Right forelimb (tissue), 1 donor: ENCODE results near the gene MRTO4.
"Not testable (repeated sequence)": the region's sequence is repeated elsewhere in the genome, so short reads cannot be mapped to it uniquely, and the experiment has no call there.

Experiments
- DNase-seq: peaks from one replicate; pipeline ENCODE4 v3.0.0-alpha.2; 2018

MRTO4 gene

DNA sequence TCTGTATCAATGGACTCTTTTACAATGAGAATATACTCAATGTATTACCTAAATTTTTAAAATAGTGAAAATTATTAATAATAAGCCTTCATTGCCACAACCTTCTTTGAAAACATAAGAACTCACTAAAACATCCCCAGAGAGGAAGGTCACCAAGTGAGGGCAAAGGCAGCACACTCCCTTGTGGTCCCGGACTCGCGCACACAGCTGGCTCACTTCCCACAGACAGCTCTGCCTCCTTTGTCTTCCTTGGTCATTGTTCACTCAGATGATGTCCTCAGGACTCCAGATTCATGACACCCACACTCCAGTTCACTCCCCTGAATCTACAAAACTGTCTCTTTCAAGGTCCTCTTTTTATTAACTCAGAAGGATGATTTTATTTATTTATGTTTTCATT, 22.4 kb upstream of the MRTO4 start:
- no peak for DNase-seq

DNA sequence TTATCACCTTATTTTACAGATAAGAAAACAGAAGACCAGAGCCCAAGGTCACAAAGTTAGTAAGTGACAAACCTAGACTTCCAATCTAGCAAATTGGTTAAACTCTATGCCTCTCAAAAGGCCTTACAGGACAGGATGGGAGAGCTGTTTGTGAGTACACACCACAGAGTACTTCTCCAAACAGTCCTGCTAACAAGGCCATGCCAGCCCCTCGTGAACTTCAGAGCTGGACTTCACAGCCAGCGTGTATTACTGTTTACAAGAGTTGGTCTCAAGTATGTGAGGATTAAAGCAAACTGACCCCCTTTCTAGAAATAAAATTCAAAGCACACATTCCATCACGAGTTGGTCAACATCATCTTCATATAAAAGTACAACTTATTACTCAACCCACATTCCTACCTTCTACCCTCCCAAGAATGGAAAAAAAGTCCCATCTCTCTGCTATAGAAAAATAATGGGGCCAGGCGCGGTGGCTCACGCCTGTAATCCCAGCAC, 21.7 kb upstream of the MRTO4 start:
- DNase-seq = no peak

DNA sequence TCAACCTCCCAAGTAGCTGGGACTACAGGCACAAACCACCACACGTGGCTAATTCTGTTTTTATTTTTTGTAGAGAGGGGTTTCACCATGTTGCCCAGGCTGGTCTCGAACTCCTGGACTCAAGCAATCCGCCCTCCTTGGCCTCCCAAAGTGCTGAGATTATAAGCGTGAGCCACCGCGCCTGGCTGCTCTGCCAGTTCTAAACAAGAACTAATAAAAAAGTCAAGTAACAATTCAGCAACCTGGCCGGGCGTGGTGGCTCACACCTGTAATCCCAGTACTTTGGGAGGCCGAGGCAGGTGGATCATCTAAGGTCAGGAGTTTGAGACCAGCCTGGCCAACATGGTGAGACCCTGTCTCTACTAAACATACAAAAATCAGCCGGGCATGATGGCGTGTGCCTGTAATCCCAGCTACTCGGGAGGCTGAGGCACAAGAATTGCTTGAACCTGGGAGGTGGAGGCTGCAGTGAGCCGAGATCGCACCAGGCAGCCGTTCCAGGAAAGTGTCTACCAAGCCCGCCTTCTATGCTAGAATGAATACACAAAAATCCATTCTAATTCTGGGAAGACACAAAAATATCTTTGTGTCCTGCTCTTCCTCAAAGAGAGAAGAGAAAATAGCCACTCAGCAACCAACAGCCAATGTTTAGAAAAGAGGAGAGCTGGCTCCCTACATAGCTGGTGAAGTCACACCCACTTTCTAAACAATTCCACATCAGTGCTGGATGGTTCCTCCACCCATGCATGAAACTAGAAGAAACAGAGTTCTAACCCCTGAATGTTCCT, 19.7 kb upstream of the MRTO4 start:
- DNase-seq = not testable (repeated sequence)

DNA sequence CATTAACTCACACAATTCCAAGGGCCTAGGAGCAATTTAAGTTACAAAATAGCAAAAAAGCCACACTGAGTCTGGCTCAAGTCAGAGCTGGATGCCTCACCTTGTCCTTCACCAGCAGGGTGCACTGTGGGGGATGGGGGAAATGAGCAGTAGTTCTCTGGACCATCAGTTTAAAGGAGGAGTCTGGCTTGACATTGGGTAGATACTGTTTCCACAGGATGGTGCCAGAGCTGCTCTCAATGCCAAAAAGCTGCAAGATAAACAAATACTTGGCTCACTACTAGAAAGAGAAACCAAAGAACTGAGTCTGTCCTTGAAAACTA, 19.1 kb upstream of the MRTO4 start:
- no peak for DNase-seq

DNA sequence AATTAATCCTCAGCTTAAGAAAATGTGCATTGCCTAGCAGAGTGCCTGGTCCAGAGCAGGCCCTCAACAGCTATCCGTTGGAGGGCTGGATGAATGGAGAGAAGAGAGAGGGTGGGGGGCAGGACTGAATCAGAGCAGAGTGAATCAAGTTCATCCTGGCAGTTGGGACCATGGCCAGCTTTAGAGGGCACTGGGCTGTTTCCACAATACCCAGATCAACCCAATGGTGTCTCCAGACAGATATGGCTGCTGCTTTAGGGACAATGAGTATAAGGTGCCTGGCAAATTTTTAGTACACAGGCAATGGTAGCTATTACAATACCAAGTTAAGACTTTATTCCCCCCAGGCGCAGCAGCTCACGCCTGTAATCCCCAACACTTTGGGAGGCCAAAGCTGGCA, 17.4 kb upstream of the MRTO4 start:
- DNase-seq = no peak

DNA sequence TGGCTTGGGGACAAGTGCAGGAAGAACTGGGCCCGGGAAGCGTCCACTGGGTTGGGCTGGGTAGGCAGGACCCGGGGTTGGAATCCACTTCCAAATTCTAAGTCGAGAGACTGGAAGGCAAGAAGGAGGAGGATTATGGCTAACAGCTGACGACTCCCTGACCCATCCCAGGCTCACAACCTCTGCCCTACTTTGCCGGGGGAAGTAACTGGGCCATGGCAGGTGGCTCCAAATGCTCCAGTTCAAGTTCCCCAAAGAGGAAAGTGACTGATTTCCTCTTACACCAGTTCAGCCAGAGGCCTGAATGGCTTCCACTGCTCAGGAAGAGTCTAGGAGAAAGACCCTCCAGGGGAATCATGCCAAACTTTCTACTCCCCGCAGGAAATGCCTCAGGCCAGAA, 11.7 kb upstream of the MRTO4 start:
- no peak for DNase-seq

DNA sequence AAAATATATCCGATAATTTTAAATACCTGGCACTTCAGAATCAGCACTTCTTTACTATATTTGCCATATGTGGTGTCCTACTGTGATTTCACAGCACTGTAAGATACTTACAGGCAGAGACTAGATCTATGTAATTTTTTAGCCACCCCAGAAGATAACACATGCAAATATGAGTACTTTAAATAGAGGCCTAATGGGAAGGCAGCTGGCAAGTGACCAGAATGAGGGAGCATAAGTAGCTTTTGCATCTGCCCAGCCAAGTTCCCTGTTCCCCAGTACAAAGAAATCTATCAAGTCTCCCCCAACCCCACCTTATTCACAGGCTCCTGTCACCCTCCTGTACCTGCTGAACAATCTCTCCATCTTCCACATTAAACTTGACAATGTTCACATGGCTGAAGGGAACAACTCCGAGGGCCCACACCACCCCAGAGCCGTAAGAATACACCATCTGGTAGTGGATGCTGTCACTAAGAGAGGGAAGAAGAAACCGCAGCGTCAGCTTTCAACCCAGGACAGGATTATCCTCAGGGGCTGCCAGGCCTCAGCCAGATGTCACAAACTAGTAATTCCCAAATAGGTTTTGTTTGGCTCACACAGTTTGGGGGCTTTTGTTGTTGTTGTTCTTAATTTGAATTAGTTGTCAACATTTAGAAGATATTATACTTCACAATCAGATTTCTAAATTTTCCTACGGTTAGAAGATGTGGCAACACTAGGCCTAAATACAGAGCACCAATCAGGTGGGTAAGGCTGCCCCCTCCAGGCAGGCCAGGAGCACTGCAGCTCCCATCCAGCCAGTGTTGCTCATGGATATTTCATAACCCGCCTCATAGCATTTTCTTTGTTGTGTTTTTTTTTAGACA, 10.7 kb upstream of the MRTO4 start:
- no peak for DNase-seq

DNA sequence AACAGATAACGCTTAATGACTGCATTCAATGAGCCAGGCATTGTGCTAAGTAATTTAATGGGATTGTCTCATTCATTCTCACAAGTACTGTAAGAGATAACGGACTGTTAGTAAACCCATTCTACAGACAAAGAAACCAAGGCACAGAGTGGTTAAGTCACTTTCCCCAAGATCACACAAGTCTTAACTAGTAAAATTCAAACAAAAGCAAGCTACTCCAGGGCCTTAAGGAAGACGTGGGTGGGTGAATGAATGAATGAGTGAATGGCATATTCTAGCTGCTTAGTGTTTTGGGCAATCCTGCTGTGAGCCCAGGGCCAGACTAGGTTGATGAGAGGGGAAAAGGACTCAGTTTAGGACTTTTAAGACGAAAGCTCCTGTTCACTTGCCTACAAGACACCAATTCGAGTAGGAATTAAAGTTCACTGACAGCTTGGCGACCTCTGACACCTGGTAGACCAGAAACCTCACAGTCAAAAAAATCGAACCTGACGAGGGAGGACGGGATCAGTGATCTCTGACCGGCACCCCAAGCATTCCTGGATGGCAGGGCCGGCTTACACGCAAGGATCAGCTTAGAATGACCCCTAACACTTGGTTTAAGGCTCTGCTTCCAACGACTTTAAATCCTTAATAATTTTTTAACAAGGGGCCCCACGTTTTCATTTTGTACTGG, 838 bp upstream of the MRTO4 start:
- no peak for DNase-seq

DNA sequence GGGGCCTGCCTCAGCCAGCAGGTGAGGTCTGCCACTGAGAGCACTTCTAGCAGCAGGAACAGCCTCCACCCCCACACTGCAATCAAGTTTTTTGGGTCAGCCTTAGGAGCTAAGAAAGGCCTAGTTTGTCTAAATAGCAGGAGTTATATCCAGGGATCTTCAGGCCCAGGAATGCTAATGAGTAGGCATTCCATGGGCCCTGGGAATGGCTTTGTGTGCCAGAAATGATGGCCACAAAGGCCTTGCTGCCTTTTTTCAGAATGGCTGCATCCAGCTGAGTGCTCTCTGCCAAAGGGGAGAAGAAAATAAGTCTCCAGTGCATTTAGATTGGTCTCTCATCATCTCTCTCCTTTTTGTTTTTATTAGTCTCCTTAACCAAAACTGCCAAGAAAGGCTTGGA, 2.8 kb downstream of the MRTO4 start:
- DNase-seq = no peak

DNA sequence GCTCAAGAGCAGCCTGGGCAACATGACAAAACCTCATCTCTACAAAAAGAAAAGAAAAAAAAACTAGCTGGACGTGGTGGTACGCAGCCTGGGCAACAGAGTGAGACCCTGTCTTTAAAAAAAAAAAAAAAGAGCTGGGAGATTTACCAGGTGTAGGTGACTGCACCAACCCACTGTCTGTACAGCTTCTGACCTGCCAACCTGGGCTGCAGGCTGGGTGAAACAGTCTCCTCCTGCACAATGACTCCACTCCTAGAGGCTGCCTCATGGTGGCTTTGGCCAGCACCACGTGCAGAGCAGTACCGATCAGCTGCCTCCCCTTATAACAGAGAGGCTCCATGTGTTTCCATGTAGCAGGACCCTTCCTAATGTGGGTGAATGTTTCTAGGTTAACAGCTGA, 3.7 kb downstream of the MRTO4 start:
- DNase-seq = no peak

DNA sequence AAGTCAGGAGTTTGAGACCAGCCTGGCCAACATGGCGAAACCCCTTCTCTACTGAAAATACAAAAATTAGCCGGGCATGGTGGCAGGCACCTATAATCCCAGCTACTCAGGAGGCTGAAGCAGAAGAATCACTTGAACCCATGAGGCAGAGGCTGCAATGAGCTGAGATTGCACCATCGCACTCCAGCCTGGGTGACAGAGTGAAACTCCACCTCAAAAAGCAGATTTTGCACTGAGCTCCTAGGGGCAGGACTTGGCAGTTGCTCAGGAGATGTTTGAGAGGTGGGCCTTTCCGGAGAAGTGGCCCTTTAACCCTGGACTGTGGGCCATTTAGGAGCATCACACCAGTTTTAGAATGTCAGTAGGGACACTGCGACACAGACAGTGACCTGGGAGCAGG, 4.7 kb downstream of the MRTO4 start:
- DNase-seq = not testable (repeated sequence)

DNA sequence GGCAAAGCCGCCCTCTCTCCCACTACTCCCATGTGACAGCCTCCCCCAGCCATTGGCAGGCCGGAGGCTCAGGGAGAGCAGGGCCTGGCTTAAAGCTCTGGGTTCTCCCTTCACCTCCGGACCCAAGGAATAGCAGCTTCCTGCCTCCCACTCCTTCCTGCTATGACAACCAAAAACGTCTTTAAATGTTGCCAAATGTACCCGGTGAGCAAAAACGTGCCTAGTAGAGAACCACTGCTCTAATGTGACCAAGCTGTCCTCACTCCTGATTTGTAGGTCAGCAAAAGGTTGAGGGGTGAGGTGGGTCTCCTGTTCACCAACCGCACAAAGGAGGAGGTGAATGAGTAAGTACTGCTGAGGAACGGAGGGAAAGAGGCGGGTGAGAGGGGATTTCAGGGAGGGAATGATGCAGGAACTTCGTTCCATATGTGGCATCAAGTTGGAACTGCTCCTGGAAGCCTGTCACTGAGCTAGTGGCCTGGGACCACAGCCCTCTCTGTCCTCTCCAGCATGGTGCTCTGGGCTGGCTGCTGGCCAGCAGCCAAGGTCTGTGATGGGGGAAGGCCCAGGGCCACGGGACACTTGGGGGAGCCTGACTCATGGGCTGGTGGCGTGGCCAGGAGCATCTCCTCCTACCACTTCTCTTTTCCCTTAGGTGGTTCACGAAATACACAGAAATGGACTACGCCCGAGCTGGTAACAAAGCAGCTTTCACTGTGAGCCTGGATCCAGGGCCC, 5.7 kb downstream of the MRTO4 start:
- no peak for DNase-seq

DNA sequence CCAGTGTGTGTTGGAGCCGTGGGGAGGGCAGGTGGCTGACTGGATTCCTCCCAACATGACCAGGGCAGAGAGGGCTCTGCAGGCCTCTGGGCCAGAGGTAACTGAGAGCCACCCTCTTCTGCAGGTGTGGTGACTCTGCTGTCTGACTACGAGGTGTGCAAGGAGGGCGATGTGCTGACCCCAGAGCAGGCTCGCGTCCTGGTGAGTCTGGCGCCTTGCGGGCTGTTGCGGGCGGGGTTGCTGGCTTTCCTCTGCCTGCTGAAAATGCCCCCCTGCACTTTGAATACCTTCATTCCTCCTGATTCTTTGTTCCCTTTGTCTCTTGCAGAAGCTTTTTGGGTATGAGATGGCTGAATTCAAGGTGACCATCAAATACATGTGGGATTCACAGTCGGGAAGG, 6.7 kb downstream of the MRTO4 start:
- DNase-seq = no peak

DNA sequence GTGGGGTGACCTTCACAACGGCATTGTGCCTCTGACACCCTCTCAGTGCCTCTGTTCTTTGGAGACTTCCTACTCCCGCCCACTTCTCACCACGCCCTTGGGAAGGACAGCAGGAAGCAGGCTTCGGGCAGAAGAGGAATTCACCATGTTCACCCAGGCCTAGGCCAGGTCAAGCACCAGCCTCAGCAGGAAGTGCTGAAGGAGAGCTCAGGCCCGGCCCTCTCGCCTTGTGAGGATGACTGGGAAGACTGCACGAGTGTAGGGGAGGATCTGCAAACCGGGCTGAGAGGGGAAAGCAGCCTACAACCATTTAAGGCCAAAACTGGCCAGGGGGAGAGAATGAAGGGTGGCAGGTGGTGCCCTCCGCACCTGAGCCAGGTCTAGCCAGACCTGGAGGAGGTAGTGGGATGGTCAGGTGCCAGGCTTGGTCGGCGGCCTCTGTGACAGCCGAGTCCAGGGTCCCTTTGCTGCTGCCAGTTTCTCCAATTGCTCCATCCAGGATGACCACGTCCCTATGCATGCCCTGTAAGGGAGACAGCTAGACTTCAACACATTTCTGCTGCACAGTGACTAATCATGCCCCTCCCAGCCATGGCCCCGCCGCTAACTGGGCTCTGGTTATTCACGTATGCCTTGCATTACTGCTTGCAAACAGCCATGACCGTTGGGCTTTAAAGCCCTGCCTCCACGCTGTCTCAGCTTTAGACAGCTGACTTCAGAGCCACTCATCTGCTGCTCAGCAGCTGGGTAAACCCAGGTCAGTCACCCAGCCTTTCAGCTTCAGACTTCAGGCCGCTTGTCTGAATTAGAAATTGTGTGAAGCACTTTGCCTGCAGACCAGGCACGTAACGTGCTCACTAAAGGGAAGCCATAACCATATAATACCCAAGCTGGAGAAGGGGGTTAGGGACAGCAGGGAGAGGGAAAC, 8.9 kb downstream of the MRTO4 start:
- no peak for DNase-seq

DNA sequence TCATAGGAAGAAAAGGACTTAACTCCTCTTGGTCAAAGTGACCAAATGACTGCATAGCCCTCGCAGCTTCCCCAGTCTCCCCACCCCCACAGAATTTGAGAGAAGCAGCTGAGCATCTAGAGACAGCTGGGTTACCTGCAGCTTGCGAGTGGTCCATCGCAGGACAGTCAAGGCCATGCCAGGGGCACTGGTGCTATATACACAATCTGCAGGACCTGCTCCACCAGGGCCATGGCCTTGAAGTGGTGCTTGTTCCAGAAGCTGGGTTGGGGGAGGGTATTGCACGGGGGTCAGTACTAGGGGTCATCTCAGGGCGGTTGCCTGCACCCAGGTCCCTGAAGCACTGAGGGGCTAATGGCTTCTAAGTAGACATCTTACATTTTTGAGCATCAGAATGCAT, 10.4 kb downstream of the MRTO4 start:
- no peak for DNase-seq

DNA sequence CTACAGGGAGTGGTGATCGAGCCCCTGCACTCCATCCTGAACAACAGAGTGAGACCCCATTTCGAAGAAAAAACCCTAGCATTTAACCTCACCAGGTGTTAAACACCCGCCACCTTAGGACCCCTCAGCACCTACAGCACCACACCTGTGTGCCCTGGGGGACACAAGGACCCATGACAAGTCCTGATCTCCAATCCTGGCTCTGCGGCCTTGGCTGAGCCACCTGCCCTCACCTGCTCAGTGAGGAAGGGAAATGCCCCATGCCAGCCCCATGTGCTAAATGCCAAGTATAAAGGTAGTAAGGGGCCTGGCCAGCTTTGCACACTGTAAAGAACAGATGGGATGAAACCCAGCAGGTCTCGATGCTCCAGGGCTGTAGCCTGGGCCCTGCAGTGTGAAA, 11.1 kb downstream of the MRTO4 start:
- DNase-seq = no peak

DNA sequence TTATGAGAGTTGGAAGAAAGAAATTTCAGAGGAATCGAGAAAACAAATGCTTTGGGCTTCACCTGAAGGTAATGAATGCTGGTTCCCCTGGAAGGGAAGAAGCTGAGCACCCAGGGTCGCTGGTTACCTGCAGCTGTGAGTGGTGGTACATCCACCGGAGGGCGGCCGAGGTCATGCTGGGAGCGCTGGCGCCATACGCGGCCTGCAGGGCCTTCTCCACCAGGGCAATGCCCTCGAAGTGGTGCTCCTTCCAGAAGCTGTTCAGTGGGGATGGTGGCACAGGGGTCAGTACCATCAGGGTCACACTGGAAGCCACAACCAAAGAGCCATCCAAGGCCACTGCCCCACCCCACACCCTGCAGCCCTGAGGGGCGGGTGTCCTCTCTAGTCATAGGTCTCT, 16.8 kb downstream of the MRTO4 start:
- no peak for DNase-seq

DNA sequence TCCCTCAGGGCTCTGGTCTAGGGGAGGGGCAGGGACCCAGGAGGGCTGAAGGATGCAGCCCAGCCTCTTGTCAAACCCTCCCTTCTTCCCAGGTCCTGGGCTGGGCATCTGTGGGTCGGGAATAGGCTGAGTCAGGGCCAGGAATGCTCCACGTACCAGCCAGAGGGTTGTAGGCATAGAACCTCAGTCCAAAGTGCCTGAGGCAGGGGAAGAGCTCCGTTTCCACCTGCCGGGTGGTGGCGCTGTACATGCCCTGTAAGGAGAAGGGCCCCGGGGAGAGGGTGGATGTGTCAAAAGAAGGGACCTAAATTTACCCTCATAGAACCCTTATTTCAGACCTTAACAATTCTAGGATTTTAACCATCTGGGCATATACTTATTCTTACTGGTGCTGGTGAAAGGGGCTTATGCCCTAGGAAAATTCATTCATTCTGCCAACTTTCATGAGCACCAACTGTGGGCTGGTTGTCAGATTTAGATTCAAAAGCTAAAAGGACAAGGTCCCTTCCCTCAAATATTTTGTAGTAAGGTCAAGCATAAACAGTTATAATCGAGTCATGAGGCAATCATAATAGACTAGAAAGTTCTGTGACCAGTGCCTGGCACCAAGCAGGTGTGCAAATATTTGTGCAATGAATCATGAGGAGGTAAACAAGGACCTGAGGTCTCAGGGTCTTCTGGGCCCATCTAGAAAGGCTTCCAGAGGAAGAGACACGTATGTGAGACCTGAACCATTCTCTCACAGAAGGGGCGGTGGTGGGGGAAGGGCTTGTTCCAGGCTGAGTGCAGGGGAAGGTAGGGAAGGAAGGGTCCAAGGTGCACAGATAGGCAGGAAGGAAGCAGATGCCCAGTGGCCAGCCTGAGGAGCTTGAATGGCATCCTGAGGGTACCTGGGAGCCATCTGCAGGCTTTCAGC, 18.1 kb downstream of the MRTO4 start:
- DNase-seq = not testable (repeated sequence)

DNA sequence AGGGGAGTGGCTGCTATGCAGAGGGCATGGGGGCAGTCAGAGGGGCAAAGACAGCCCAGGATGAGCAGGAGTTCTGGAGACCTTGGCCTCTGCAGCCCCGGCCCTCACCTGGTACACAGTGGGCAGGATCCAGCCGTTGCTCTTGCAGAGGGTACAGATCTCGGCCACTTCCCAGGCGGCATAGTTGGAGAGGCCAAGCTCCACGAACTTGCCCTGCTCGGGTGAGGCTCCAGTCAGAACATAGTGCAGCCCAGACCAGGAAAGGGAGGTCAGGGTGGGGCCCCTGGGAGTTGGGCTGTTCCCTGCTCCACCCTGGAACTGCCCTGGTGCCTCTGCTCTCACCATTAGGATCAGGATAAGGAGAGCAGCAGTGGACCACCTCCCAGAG, 18.7 kb downstream of the MRTO4 start:
- DNase-seq = not testable (repeated sequence)

DNA sequence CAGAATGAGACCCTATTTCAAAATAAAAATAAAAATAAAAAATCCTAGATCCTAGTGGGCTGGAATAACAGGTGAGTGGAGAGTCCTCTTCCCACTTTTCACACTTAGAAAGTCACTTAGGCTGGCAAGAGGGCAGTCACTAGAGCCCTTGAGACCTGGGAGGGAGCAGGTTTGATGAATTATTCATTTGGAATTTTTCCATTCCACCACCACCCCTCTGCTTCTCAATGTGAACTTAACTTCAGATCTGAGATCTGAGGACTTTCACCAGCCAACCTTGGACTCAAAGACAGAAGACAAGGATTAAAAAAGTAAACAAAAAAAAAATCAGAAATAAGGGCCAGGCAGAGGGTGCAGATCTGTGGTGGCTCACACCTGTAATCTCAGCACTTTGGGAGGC, 20.5 kb downstream of the MRTO4 start:
- no peak for DNase-seq
